K562 (cell line): Measurements from ENCODE around the gene PRSS38. TPM values are rescaled to one million over a fixed set of nuclear protein-coding genes. Genes with fewer than 3 reads are reported as not detected.

Experiments used
- ATAC-seq: fragments of 200-7000 bp; cut with Tn5 transposase; 3 replicates; pipeline ENCODE4 v1.9.1; 2020; ENCODE audit warnings: moderate library complexity
- BruUV-seq: library from RNA; stranded (reverse); fragments of 400-500 nt; replicated peaks from 2 replicates; lab custom pipeline; 2021; lab: Mats Ljungman, UMichigan
- CTCF ChIA-PET: fragments of 300-600 bp; formaldehyde crosslinking; extraction: SDS; loops from one replicate; lab custom pipeline; 2021; ENCODE audit warnings: low intra/inter-chr PET ratio; lab: Yijun Ruan, JAX
- POLR2A ChIA-PET: fragments of 300-600, 350-650 bp; sonication (Branson Sonifier 250); formaldehyde crosslinking; extraction: SDS; loops from one replicate; lab custom pipeline; 2021; ENCODE audit warnings: antibody characterized with exemption, inconsistent platforms; lab: Yijun Ruan, JAX
- DNase-seq, 4 experiments: peaks; one replicate each; pipeline versions ENCODE4 v3.0.0 to v3.0.0-alpha.2; 2011 to 2018; ENCODE audit warnings: low spot score in 3 of 4, mixed read lengths in 3 of 4; ENCODE audit errors: extremely low read depth in 1 of 4
- FAIRE-seq: peaks from 2 replicates; lab custom pipeline; 2011; peaks lifted over from hg19 to GRCh38; lab: Jason Lieb, UNC
- H2AFZ ChIP-seq: 2 replicates; pipeline ENCODE4 v1.6.0; 2011; ENCODE audit warnings: low read depth, low read length, control low read depth, inconsistent platforms
- H3K27ac ChIP-seq: fragments of 200-600 bp; 3 replicates; pipeline ENCODE4 v1.8.0; 2011; ENCODE audit warnings: low read depth, mild to moderate bottlenecking, control low read depth, inconsistent platforms, low read length, moderate library complexity, mixed read lengths; ENCODE audit errors: extremely low read depth
- H3K27me3 ChIP-seq, 2 experiments: fragments of 300-600 bp in 1 of 2; 2 replicates in 1 of 2; 3 replicates in 1 of 2; pipeline versions ENCODE4 v1.6.0 to v1.8.0; 2011; ENCODE audit warnings: inconsistent platforms in 2 of 2, low read length in 2 of 2, mild to moderate bottlenecking in 1 of 2, mixed read lengths in 1 of 2, moderate library complexity in 1 of 2; ENCODE audit not compliant: control insufficient read depth in 2 of 2, insufficient read depth in 2 of 2
- H3K36me3 ChIP-seq: fragments of 300-600 bp; 3 replicates; pipeline ENCODE4 v1.8.0; 2011; ENCODE audit warnings: mild to moderate bottlenecking, low read length, inconsistent platforms; ENCODE audit not compliant: control insufficient read depth, insufficient read depth
- H3K4me1 ChIP-seq, 2 experiments: fragments of 200-600 bp in 1 of 2; replicated peaks in 1 of 2; 2 replicates in 1 of 2; 3 replicates in 1 of 2; pipeline versions ENCODE4 v1.5.1 to v1.8.0; 2011; ENCODE audit warnings: inconsistent platforms in 2 of 2, low read length in 2 of 2, mild to moderate bottlenecking in 1 of 2, mixed read lengths in 1 of 2, moderate library complexity in 1 of 2; ENCODE audit not compliant: control insufficient read depth in 2 of 2, insufficient read depth in 2 of 2
- H3K4me2 ChIP-seq: 2 replicates; pipeline ENCODE4 v1.6.1; 2011; ENCODE audit warnings: low read length, control low read depth, inconsistent platforms, mixed read lengths; ENCODE audit not compliant: insufficient read depth
- H3K4me3 ChIP-seq: fragments of 200-600 bp; sonication (generic), shearing (Covaris generic); 2 replicates; pipeline ENCODE4 v1.5.1; 2016; ENCODE audit warnings: control low read depth, inconsistent platforms
- H3K79me2 ChIP-seq: fragments of 200-600 bp; 3 replicates; pipeline ENCODE4 v1.8.0; 2011; ENCODE audit warnings: low read length, inconsistent platforms; ENCODE audit not compliant: control insufficient read depth, insufficient read depth
- H3K9ac ChIP-seq, 2 experiments: 2 replicates each; pipeline versions ENCODE4 v1.6.0 to v1.6.1; 2011; ENCODE audit warnings: low read depth in 2 of 2, low read length in 2 of 2, control low read depth in 1 of 2, inconsistent platforms in 1 of 2, mild to moderate bottlenecking in 1 of 2, mixed read lengths in 1 of 2; ENCODE audit not compliant: insufficient read depth in 1 of 2
- H3K9me1 ChIP-seq: one replicate; pipeline ENCODE4 v1.6.0; 2011; ENCODE audit warnings: inconsistent platforms, mild to moderate bottlenecking, low read length, moderate library complexity; ENCODE audit not compliant: control insufficient read depth, insufficient read depth
- H3K9me3 ChIP-seq: replicated peaks from 2 replicates; pipeline ENCODE4 v1.5.1; 2011; ENCODE audit warnings: low read depth, low read length, inconsistent platforms; ENCODE audit not compliant: control insufficient read depth, insufficient read depth
- H4K20me1 ChIP-seq: replicated peaks from 2 replicates; pipeline ENCODE4 v1.6.1; 2011; ENCODE audit warnings: low read length, inconsistent platforms, mixed read lengths; ENCODE audit not compliant: control insufficient read depth, insufficient read depth
- ARID3A ChIP-seq: IDR thresholded peaks from 2 replicates; pipeline ENCODE4 v1.6.1; 2012; ENCODE audit warnings: low read depth, low read length, improper control_type of control experiment, borderline replicate concordance
- BCOR ChIP-seq: fragments of 450-650 bp; IDR thresholded peaks from 2 replicates; pipeline ENCODE4 v1.6.1; 2016
- CTCF ChIP-seq, 3 experiments: IDR thresholded peaks in 2 of 3; conservative IDR thresholded peaks in 1 of 3; 2 replicates each; pipeline ENCODE4 v1.5.1; 2011 to 2012; ENCODE audit warnings: low read length in 3 of 3, mild to moderate bottlenecking in 3 of 3, control low read depth in 2 of 3, improper control_type of control experiment in 1 of 3, inconsistent platforms in 1 of 3, low read depth in 1 of 3, mixed read lengths in 1 of 3, moderate library complexity in 1 of 3; ENCODE audit not compliant: insufficient read depth in 2 of 3
- ETV6 ChIP-seq, 3 experiments: fragments of 150-350 bp in 1 of 3; sonication (generic) in 1 of 3; formaldehyde crosslinking in 1 of 3; IDR thresholded peaks; 2 replicates each; pipeline versions ENCODE4 v1.6.1 to v1.8.0; 2014 to 2022; ENCODE audit warnings: borderline replicate concordance in 2 of 3, low read depth in 2 of 3, antibody characterized with exemption in 1 of 3, low read length in 1 of 3, mild to moderate bottlenecking in 1 of 3, missing genetic modification reagents in 1 of 3
- LCOR ChIP-seq: sonication (generic); formaldehyde crosslinking; IDR thresholded peaks from 2 replicates; pipeline ENCODE4 v1.8.0; 2022; ENCODE audit warnings: mild to moderate bottlenecking, missing genetic modification reagents
- MAFF ChIP-seq: IDR thresholded peaks from 2 replicates; pipeline ENCODE4 v1.6.1; 2012; ENCODE audit warnings: low read length, improper control_type of control experiment
- MEF2D ChIP-seq: conservative IDR thresholded peaks from 2 replicates; pipeline ENCODE4 v1.6.1; 2016; ENCODE audit warnings: low read depth, missing genetic modification characterization, missing compliant biosample characterization
- MTF1 ChIP-seq: fragments of 250-450 bp; sonication (Bioruptor Pico); IDR thresholded peaks from 2 replicates; pipeline ENCODE4 v1.9.0; 2021; ENCODE audit warnings: moderate library complexity, mild to moderate bottlenecking, inconsistent platforms, borderline replicate concordance
- NFIC ChIP-seq: fragments of 450-650 bp; IDR thresholded peaks from 2 replicates; pipeline ENCODE4 v1.6.1; 2017; ENCODE audit warnings: mild to moderate bottlenecking, inconsistent platforms
- USF2 ChIP-seq: sonication (generic); formaldehyde crosslinking; IDR thresholded peaks from 2 replicates; pipeline ENCODE4 v1.5.0; 2020; ENCODE audit warnings: missing genetic modification reagents
- ZBTB17 ChIP-seq: fragments of 450-650 bp; formaldehyde crosslinking; IDR thresholded peaks from 2 replicates; pipeline ENCODE4 v1.4.0; 2020; ENCODE audit warnings: mild to moderate bottlenecking
- ZNF175 ChIP-seq: fragments of 200-800 bp; sonication (Bioruptor generic); IDR thresholded peaks from 2 replicates; pipeline ENCODE4 v1.6.1; 2016; ENCODE audit warnings: low read depth, mild to moderate bottlenecking, missing genetic modification characterization, missing compliant biosample characterization
- ZNF24 ChIP-seq: fragments of 450-650 bp; IDR thresholded peaks from 2 replicates; pipeline ENCODE4 v1.6.1; 2016
- ZNF347 ChIP-seq: fragments of 450-650 bp; formaldehyde crosslinking; IDR thresholded peaks from 2 replicates; pipeline ENCODE4 v1.4.0; 2020; ENCODE audit warnings: low read depth, mild to moderate bottlenecking, moderate library complexity
- WGBS: fragments of 100-300 bp; shearing (Covaris generic); methylation state at CpG from one replicate; pipeline ENCODE4 v1.1.6; 2016; ENCODE audit warnings: low coverage, mixed read lengths; ENCODE audit not compliant: insufficient coverage; ENCODE audit errors: missing lambda C conversion rate; 5-methylcytosine and 5-hydroxymethylcytosine counted together
- in situ Hi-C: fragments of 300-500 bp; cut with MboI; formaldehyde crosslinking; loops from 4 replicates; pipeline ENCODE4 v1.15.0; 2018; ENCODE audit warnings: inconsistent platforms, mixed read lengths
- intact Hi-C: fragments of 100-400 bp; cut with micrococcal nuclease; formaldehyde crosslinking; loops from 2 replicates; pipeline ENCODE4 v1.14.2; 2022
- polyA plus RNA-seq, 8 experiments: library from polyadenylated mRNA; depleted of rRNA in 4 of 8; stranded (reverse) in 5 of 8; unstranded in 3 of 8; fragments of >200 nt; fragmentation: Nextera tagmentation in 2 of 8; fragmentation: Illumina TruSeq in 1 of 8; extraction: Ambion mirVana in 2 of 8; extraction: Trizol in 1 of 8; gene quantifications; 2 replicates each; pipeline versions ENCODE4 v1.2.1 to v1.2.3, GENCODE V29; 2011 to 2014; ENCODE audit warnings: inconsistent platforms in 1 of 8, missing spikeins in 1 of 8
- total RNA-seq, 7 experiments: library from RNA; depleted of rRNA in 6 of 7; stranded (reverse); fragments of >200 nt in 6 of 7; fragmentation: Illumina TruSeq in 2 of 7; extraction: Trizol in 2 of 7; gene quantifications; 2 replicates each; pipeline versions ENCODE4 v1.2.1 to v1.2.3, GENCODE V29; 2011 to 2021; ENCODE audit warnings: low replicate concordance in 1 of 7

PRSS38 gene
- total and polyA plus RNA-seq, 9 of the 15 experiments (the other 6 are each of a cell fraction or from before 2014, with no cell fraction given) = 0.09 to 0.14 TPM; not detected in 7

GRCh38 chr1:227792216-227793078 is 23.0 kb upstream of the PRSS38 start:
- BruUV-seq = no TSS peak
- ChIA-PET POLR2A (interaction anchor here (0.6 kb wide), 2 partner anchors 11 to 196 kb away, joined by 3 read pairs; no protein-coding TSS in a partner anchor), CTCF (no interaction called here)
- peak overlapping the region in 1 of 2 experiments; percentile 56; a peak in 2 of 4 replicates for H3K9ac ChIP-seq
- no peaks in the 10 kb centered on the region for H3K79me2 ChIP-seq
- 0 out of 2 replicates have a peak overlapping the region, but pooled peaks have one; percentile 1 for H2AFZ ChIP-seq
- ATAC-seq (no peak), DNase-seq (peak in 1 of 4 experiments; percentile 27), FAIRE-seq (peak; percentile 69)
- WGBS = 33% methylated on average over 19 of the region's 19 CpGs
- H3K4me3 ChIP-seq = no peak overlapping the region
- H3K4me1 ChIP-seq = peaks cover 5 to 46% of the 10 kb centered on the region in 2 experiments; a peak in 3 of 5 replicates
- H3K9me1 ChIP-seq = no peaks in the 10 kb centered on the region
- peaks cover 0 to 2% of the 10 kb centered on the region in 2 experiments; a peak in 1 of 5 replicates for H3K27me3 ChIP-seq
- intact Hi-C loops (no loop called here), in situ Hi-C loops (no loop called here)
- H3K36me3 ChIP-seq = no peaks in the 10 kb centered on the region
- no peak overlapping the region for H3K4me2 ChIP-seq
- H3K27ac ChIP-seq = no peak overlapping the region
- no peaks in the 10 kb centered on the region; the same call in 1 of the 2 replicates for H4K20me1 ChIP-seq
- no peaks in the 10 kb centered on the region for H3K9me3 ChIP-seq
- TF ChIP-seq LCOR (CRISPR knock-in tag) (no peak), ZBTB17 (CRISPR knock-in tag) (no peak), NFIC (no peak), CTCF (IDR thresholded peaks at IDR 0.05 in 2 of 3, conservative IDR thresholded peaks at IDR 0.05 in 1 of 3; ENCODE audit: insufficient read depth in 2 of 3, low read depth in 1 of 3, low read length in 3 of 3) (peak; percentile 38 to 52 (median 49)), USF2 (0 out of 2 replicates have a peak, but pooled peaks have one; percentile 13), MEF2D (tag) (no peak), ARID3A (no peak), MAFF (no peak), ZNF24 (no peak), ZNF175 (CRISPR knock-in tag) (no peak), MTF1 (CRISPR knock-in tag) (no peak), ETV6 (IDR thresholded peaks at IDR 0.05; ENCODE audit: borderline replicate concordance in 1 of 2, low read depth in 2 of 2, low read length in 1 of 2) (no peak), ETV6 (CRISPR knock-in tag; IDR thresholded peaks at IDR 0.05; ENCODE audit: borderline replicate concordance) (no peak), ZNF347 (no peak), BCOR (peak; percentile 84; the same call in 1 of the 2 replicates)
